Eye (tissue), 1 donor: ENCODE measurements around the gene KCNJ12.
"Not testable (repeated sequence)": the region's sequence is repeated elsewhere in the genome, so short reads cannot be mapped to it uniquely, and the experiment has no call there.

ENCODE experiments used
- DNase-seq: peaks from one replicate; pipeline ENCODE4 v3.0.0-alpha.2; 2015

Gene KCNJ12

GRCh38 chr17:21349358-21350050 is 26.7 kb upstream of the KCNJ12 start:
- not testable (repeated sequence) for DNase-seq

GRCh38 chr17:21350495-21350894 is 25.7 kb upstream of the KCNJ12 start:
- DNase-seq, result not testable (repeated sequence)

- DNase-seq, result no peak
These were observed 24.6 kb upstream of the KCNJ12 start for GRCh38 chr17:21351366-21352065.

GRCh38 chr17:21352221-21352980 is 23.8 kb upstream of the KCNJ12 start:
- no peak for DNase-seq

GRCh38 chr17:21352981-21353265 is 23.2 kb upstream of the KCNJ12 start:
- DNase-seq, result no peak

GRCh38 chr17:21353326-21354010 is 22.7 kb upstream of the KCNJ12 start:
- DNase-seq, result no peak

GRCh38 chr17:21354796-21355385 is 21.3 kb upstream of the KCNJ12 start:
- DNase-seq, result no peak

- no peak for DNase-seq
These were observed 20.6 kb upstream of the KCNJ12 start for GRCh38 chr17:21355586-21355985.

- no peak for DNase-seq
These were observed 19.5 kb upstream of the KCNJ12 start for GRCh38 chr17:21356537-21357127.

GRCh38 chr17:21357281-21357680 is 18.9 kb upstream of the KCNJ12 start:
- no peak for DNase-seq

GRCh38 chr17:21357696-21358656 is 18.2 kb upstream of the KCNJ12 start:
- peak; percentile 85 for DNase-seq

GRCh38 chr17:21358682-21359482 is 17.3 kb upstream of the KCNJ12 start:
- DNase-seq, result peak; percentile 52

GRCh38 chr17:21359483-21359840 is 16.7 kb upstream of the KCNJ12 start:
- no peak for DNase-seq

- DNase-seq, result no peak
These were observed 16.1 kb upstream of the KCNJ12 start for GRCh38 chr17:21360048-21360447.

GRCh38 chr17:21361020-21361809 is 14.9 kb upstream of the KCNJ12 start:
- no peak for DNase-seq

- no peak for DNase-seq
These were observed 13.7 kb upstream of the KCNJ12 start for GRCh38 chr17:21362331-21362931.

- DNase-seq, result no peak
These were observed 12.1 kb upstream of the KCNJ12 start for GRCh38 chr17:21363776-21364642.

GRCh38 chr17:21365016-21365415 is 11.1 kb upstream of the KCNJ12 start:
- no peak for DNase-seq
